ENCODE results near the gene HSD11B1. TPM values are rescaled to one million over a fixed set of nuclear protein-coding genes. Genes with fewer than 3 reads are reported as not detected.
A peak's percentile ranks its signal among the peaks of the same experiment; 100 is the strongest.

Gene HSD11B1
- total RNA-seq, 4 donors from 2014 or later: 1.5 to 5.9 (median 4.0) TPM; not detected in 1

GRCh38 chr1:209783386-209783785, 78.7 kb downstream of the HSD11B1 start:
- intact Hi-C loops (cut with DNase I): no loop called here
- H3K27ac ChIP-seq: peak overlapping the region in 2 of 4 donors; percentile 92 to 94
- peaks cover 0 to 56% (median 0%) of the 10 kb centered on the region in 3 donors for H3K36me3 ChIP-seq
- no peaks in the 10 kb centered on the region for H3K27me3 ChIP-seq
- TF ChIP-seq, protein P1, sequence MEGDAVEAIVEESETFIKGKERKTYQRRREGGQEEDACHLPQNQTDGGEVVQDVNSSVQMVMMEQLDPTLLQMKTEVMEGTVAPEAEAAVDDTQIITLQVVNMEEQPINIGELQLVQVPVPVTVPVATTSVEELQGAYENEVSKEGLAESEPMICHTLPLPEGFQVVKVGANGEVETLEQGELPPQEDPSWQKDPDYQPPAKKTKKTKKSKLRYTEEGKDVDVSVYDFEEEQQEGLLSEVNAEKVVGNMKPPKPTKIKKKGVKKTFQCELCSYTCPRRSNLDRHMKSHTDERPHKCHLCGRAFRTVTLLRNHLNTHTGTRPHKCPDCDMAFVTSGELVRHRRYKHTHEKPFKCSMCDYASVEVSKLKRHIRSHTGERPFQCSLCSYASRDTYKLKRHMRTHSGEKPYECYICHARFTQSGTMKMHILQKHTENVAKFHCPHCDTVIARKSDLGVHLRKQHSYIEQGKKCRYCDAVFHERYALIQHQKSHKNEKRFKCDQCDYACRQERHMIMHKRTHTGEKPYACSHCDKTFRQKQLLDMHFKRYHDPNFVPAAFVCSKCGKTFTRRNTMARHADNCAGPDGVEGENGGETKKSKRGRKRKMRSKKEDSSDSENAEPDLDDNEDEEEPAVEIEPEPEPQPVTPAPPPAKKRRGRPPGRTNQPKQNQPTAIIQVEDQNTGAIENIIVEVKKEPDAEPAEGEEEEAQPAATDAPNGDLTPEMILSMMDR (IDR thresholded peaks at IDR 0.05): no peak
- TF ChIP-seq POLR2A (IDR thresholded peaks at IDR 0.05): no peak
- DNase-seq: no peak
- peaks cover 22 to 51% (median 26%) of the 10 kb centered on the region in 3 donors for H3K4me1 ChIP-seq
- WGBS, 2 donors: 35 to 52% methylated on average over 4 to 5 of the region's 6 CpGs
- peak overlapping the region in 3 of 4 donors; percentile 65 to 78 (median 68) for H3K4me3 ChIP-seq
- no peaks in the 10 kb centered on the region for H3K9me3 ChIP-seq

Other genes starting within 250 kb of the HSD11B1 start
- gene CAMK1G, start 121.1 kb upstream of the HSD11B1 start, total RNA-seq: under 1 TPM in 1 of 4 donors, not detected in 3; 0.19 TPM
- gene LAMB3, start 52.4 kb upstream of the HSD11B1 start, total RNA-seq: 100 to 1,000 TPM in 3 of 4 donors, 10 to 100 TPM in 1; 65.4 to 121 (median 113) TPM
- 10 to 100 TPM in 1 of 4 donors, 1 to 10 TPM in 3; 6.7 to 25.2 (median 7.1) TPM for gene G0S2, start 29.4 kb upstream of the HSD11B1 start, total RNA-seq
- 10 to 100 TPM in 1 of 4 donors, 1 to 10 TPM in 3; 1.2 to 10.3 (median 1.9) TPM for gene TRAF3IP3, start 51.2 kb downstream of the HSD11B1 start, total RNA-seq
- 1 to 10 TPM; 2.9 to 6.2 (median 4.1) TPM for gene C1orf74, start 79.7 kb downstream of the HSD11B1 start, total RNA-seq
- gene IRF6, start 101.3 kb downstream of the HSD11B1 start, total RNA-seq: 100 to 1,000 TPM in 2 of 4 donors, 10 to 100 TPM in 2; 94.8 to 110 (median 98.6) TPM
- gene UTP25, start 123.1 kb downstream of the HSD11B1 start, total RNA-seq: 10 to 100 TPM in 1 of 4 donors, 1 to 10 TPM in 3; 3.9 to 13.5 (median 7.8) TPM
- gene SYT14, start 233.4 kb downstream of the HSD11B1 start, total RNA-seq: not detected